Measurements from ENCODE around the gene DCAF4L1. TPM values are rescaled to one million over a fixed set of nuclear protein-coding genes. Genes with fewer than 3 reads are reported as not detected.

Gene DCAF4L1
- total RNA-seq, 3 donors from 2014 or later, result 0.05 to 0.09 TPM; not detected in 1

DNA sequence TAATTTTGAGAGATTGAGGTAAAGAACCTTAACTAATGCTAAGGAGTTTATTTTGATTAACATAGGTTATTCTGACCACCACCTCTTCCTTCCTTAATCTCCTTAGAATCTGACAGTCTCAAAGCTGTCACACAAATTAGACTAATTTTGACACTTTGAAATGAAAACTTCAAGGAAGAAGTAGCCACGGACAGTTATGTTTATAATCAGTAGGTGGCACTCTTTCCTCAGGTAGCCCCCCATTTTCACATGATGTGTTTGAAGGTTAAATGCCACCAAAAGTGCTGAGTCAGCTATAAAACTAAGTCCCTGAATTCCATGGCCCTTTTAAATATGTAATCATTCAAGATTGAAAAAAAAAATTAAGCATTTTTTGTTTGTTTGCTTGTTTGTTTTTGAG, 23.9 kb upstream of the DCAF4L1 start:
- DNase-seq (no peak), ATAC-seq (no peak)
- Histone ChIP-seq H3K4me3 (no peak overlapping the region), H3K9me3 (no peaks in the 10 kb centered on the region), H3K4me1 (ENCODE audit: low read depth) (no peaks in the 10 kb centered on the region), H3K36me3 (ENCODE audit: low read depth) (no peaks in the 10 kb centered on the region)
- TF ChIP-seq, protein P1, sequence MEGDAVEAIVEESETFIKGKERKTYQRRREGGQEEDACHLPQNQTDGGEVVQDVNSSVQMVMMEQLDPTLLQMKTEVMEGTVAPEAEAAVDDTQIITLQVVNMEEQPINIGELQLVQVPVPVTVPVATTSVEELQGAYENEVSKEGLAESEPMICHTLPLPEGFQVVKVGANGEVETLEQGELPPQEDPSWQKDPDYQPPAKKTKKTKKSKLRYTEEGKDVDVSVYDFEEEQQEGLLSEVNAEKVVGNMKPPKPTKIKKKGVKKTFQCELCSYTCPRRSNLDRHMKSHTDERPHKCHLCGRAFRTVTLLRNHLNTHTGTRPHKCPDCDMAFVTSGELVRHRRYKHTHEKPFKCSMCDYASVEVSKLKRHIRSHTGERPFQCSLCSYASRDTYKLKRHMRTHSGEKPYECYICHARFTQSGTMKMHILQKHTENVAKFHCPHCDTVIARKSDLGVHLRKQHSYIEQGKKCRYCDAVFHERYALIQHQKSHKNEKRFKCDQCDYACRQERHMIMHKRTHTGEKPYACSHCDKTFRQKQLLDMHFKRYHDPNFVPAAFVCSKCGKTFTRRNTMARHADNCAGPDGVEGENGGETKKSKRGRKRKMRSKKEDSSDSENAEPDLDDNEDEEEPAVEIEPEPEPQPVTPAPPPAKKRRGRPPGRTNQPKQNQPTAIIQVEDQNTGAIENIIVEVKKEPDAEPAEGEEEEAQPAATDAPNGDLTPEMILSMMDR (IDR thresholded peaks at IDR 0.05), result no peak
- intact Hi-C loops (cut with DNase I, micrococcal nuclease), result no loop called here

- DNase-seq, result peak in 1 of 3 donors; percentile 14
- H3K4me3 ChIP-seq, result no peak overlapping the region
- no peaks in the 10 kb centered on the region for H3K4me1 ChIP-seq (ENCODE audit: low read depth)
- intact Hi-C loops (cut with DNase I, micrococcal nuclease), result no loop called here
- ATAC-seq, result no peak
- H3K9me3 ChIP-seq, result no peaks in the 10 kb centered on the region
- H3K36me3 ChIP-seq (ENCODE audit: low read depth), result no peaks in the 10 kb centered on the region
- TF ChIP-seq, protein P1 (IDR thresholded peaks at IDR 0.05), result no peak
Observed at GRCh38 chr4:41963105-41963504, 18.5 kb upstream of the DCAF4L1 start.

DNA sequence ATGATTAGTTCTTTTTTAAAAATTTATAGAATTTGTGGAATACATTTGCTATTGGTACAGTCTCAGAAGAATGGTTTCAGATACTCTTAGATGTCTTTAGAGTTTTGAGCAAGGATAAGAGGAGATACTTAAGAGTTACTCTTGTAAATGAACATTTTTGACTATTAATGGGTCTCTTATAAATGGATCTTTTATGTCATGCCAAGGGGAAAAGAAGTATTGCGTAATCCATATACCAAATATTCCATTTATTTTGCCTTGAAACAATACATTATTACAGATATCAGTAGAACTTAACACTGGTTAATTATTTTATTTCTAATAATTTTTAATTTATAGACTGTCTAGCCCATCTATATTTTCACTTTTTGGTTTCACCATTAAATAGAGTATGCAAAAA, 17.2 kb upstream of the DCAF4L1 start:
- TF ChIP-seq, protein P1 (IDR thresholded peaks at IDR 0.05), result no peak
- no peak for ATAC-seq
- intact Hi-C loops (cut with DNase I, micrococcal nuclease), result no loop called here
- H3K36me3 ChIP-seq (ENCODE audit: low read depth), result no peaks in the 10 kb centered on the region
- peaks cover 4% of the 10 kb centered on the region for H3K9me3 ChIP-seq
- DNase-seq, result no peak
- H3K4me3 ChIP-seq, result no peak overlapping the region
- H3K4me1 ChIP-seq (ENCODE audit: low read depth), result no peaks in the 10 kb centered on the region

DNA sequence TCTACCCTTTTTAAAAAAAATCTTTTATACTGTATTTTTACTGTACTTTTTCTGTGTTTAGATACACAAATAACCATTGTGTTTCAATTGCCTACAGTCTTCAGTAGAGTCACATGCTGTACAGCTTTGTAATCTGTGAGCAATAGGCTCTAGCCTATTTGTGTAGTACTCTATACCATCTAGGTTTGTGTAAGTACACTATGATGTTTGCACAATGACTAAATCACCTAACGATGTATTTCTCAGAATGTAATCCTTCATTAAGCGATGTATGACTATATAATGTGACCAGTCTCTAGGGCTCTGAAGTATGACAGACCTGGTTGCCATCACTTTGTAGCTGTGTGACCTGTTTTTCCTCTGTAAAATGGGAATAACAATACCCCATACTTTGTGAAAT, 14.2 kb upstream of the DCAF4L1 start:
- TF ChIP-seq, protein P1 (IDR thresholded peaks at IDR 0.05), result no peak
- peaks cover 4% of the 10 kb centered on the region for H3K9me3 ChIP-seq
- H3K4me1 ChIP-seq (ENCODE audit: low read depth), result no peaks in the 10 kb centered on the region
- H3K36me3 ChIP-seq (ENCODE audit: low read depth), result no peaks in the 10 kb centered on the region
- DNase-seq, result no peak
- no peak overlapping the region for H3K4me3 ChIP-seq
- intact Hi-C loops (cut with DNase I, micrococcal nuclease), result no loop called here
- peak; percentile 25 for ATAC-seq

GRCh38 chr4:41969671-41970070, 11.9 kb upstream of the DCAF4L1 start:
- H3K9me3 ChIP-seq, result peaks cover 4% of the 10 kb centered on the region
- intact Hi-C loops (cut with DNase I, micrococcal nuclease), result no loop called here
- H3K36me3 ChIP-seq (ENCODE audit: low read depth), result no peaks in the 10 kb centered on the region
- TF ChIP-seq, protein P1 (IDR thresholded peaks at IDR 0.05), result no peak
- no peak for ATAC-seq
- no peaks in the 10 kb centered on the region for H3K4me1 ChIP-seq (ENCODE audit: low read depth)
- no peak for DNase-seq
- H3K4me3 ChIP-seq, result no peak overlapping the region

DNA sequence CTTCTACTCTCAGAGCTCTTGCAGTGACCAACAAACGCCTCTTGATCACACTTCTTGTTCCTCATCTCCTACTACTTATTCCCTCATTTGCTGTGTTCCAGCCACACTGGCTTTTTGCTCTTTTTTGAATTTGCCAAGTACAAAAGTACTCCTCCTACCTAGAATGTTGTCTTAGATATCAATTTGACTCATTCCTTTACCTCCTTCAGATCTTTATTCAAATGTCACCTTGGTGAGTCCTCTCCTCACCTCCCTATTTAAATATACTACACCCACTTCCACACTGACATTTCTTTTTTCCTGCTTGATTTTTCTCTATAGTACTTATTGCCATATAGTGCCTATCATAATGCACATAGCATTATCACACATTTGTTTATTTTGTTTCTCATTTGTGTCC, 6.2 kb upstream of the DCAF4L1 start:
- intact Hi-C loops (cut with DNase I, micrococcal nuclease), result no loop called here
- TF ChIP-seq, protein P1 (IDR thresholded peaks at IDR 0.05), result no peak
- Histone ChIP-seq H3K9me3 (no peaks in the 10 kb centered on the region), H3K4me1 (ENCODE audit: low read depth) (no peaks in the 10 kb centered on the region), H3K36me3 (ENCODE audit: low read depth) (no peaks in the 10 kb centered on the region), H3K4me3 (no peak overlapping the region)
- DNase-seq (no peak), ATAC-seq (no peak)
